Naive thymus-derived CD8-positive, alpha-beta T cell (primary cell): ENCODE data around the gene RHBDL1. TPM values are rescaled to one million over a fixed set of nuclear protein-coding genes. Genes with fewer than 3 reads are reported as not detected.

Source experiments
- ATAC-seq, 2 donors: fragments of 150-1000 bp; cut with Tn5 transposase in 1 of 2; sonication (Bioruptor Pico), chemical (Tn5 transposase) in 1 of 2; 1 replicate in 1 of 2; 2 replicates in 1 of 2; pipeline ENCODE4 v1.10.0; 2021; ENCODE audit warnings: mild to moderate bottlenecking in 2 of 2, moderate library complexity in 2 of 2
- POLR2A ChIA-PET: fragments of 350-600 bp; sonication (Branson Sonifier 250); formaldehyde crosslinking; loops from one replicate; lab custom pipeline; 2021; ENCODE audit warnings: antibody characterized with exemption; lab: Charles Lee
- DNase-seq, 10 donors: peaks; one replicate each; pipeline versions ENCODE4 v3.0.0 to v3.0.0-alpha.2; 2020 to 2022
- H3K27ac Mint-ChIP-seq, 10 donors: one replicate each; pipeline ENCODE4 v1.8.0; 2020 to 2022; ENCODE audit warnings: mild to moderate bottlenecking in 10 of 10, mixed read lengths in 10 of 10, moderate library complexity in 4 of 10, inconsistent platforms in 1 of 10
- H3K27me3 Mint-ChIP-seq, 5 donors: one replicate each; pipeline ENCODE4 v1.8.0; 2021 to 2022; ENCODE audit warnings: mixed read lengths in 5 of 5
- H3K36me3 Mint-ChIP-seq, 3 donors: one replicate each; pipeline ENCODE4 v1.8.0; 2020 to 2022; ENCODE audit warnings: mixed read lengths in 3 of 3, mild to moderate bottlenecking in 2 of 3, inconsistent platforms in 1 of 3
- H3K4me1 Mint-ChIP-seq, 4 donors: one replicate each; pipeline ENCODE4 v1.8.0; 2021 to 2022; ENCODE audit warnings: mixed read lengths in 4 of 4
- H3K4me3 Mint-ChIP-seq, 10 donors: one replicate each; pipeline ENCODE4 v1.8.0; 2020 to 2022; ENCODE audit warnings: mild to moderate bottlenecking in 10 of 10, mixed read lengths in 10 of 10, moderate library complexity in 6 of 10, inconsistent platforms in 1 of 10
- H3K9me3 Mint-ChIP-seq, 9 donors: one replicate each; pipeline ENCODE4 v1.8.0; 2020 to 2022; ENCODE audit warnings: mixed read lengths in 9 of 9, mild to moderate bottlenecking in 3 of 9, inconsistent platforms in 1 of 9, moderate library complexity in 1 of 9
- polyA plus RNA-seq, 3 donors: library from polyadenylated mRNA; unstranded; fragments of 300-500 nt; fragmentation: Illumina TruSeq; gene quantifications; one replicate each; pipeline ENCODE4 v1.2.3, GENCODE V29; 2021
- total RNA-seq, 8 experiments: library from RNA in 2 of 8; stranded (reverse) in 2 of 8; gene quantifications; one replicate each; pipeline ENCODE4 v1.2.3 and lab custom pipeline; 2021 to 2026

Gene RHBDL1
- total and polyA plus RNA-seq, 5 experiments from 2014 or later: 1.3 to 1.4 TPM; not detected in 3

DNA sequence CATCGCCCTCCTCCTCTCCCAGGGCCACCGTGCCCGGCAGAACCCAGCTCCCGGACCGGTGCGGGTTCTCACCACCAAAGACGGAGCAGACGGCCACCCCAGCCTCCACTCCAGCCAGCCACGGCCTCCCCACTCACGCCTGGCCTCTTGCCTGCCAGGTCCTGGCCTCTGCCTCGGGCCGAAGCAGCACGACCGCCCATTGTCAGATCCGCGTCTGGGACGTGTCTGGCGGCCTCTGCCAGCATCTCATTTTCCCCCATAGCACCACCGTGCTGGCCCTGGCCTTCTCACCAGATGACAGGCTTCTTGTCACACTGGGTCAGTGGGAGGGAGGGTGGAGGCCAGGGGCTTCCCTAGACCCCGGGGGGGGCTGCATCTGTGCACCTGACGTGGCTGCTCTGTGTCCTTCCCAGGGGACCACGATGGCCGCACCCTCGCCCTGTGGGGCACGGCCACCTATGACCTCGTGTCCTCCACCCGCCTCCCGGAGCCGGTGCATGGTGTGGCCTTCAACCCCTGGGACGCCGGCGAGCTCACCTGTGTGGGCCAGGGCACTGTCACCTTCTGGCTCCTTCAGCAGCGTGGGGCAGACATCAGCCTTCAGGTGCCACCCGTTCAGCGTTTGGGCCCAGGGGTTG, 14.2 kb upstream of the RHBDL1 start:
- DNase-seq (no peak), ATAC-seq (no peak)
- H3K27ac Mint-ChIP-seq: peak overlapping the region in 1 of 10 donors; percentile 69
- no peaks in the 10 kb centered on the region for H3K27me3 Mint-ChIP-seq
- no peaks in the 10 kb centered on the region for H3K36me3 Mint-ChIP-seq
- H3K4me1 Mint-ChIP-seq: peaks cover 2 to 7% (median 6%) of the 10 kb centered on the region in 4 donors
- POLR2A ChIA-PET: interaction anchor here (1.3 to 1.8 kb wide), 2 partner anchors 25 to 34 kb away, joined by 3 to 6 read pairs; partner anchors contain the start of gene METTL26
- no peaks in the 10 kb centered on the region for H3K9me3 Mint-ChIP-seq
- peak overlapping the region in 2 of 10 donors; percentile 30 to 31 for H3K4me3 Mint-ChIP-seq

DNA sequence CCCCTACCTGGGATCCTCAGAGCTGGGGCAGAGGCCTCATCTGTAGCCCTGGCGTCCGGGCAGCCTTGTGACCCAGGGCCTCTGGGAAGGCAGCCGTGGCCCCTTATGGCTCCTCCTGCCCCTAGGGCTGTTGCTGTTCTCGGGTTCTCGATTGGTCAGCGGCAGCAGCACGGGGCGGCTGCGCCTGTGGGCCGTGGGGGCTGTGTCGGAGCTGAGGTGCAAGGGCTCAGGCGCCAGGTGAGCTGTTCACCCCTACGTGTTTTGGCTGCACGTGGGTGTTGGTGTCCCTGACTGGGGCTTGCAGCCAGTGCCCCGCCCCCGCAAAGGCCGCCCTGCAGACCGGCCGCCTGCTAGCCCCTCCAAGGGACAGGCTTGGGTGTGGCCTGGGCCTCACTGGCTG, 13.4 kb upstream of the RHBDL1 start:
- no peak for ATAC-seq
- Mint-ChIP-seq H3K4me3 (no peak overlapping the region), H3K27ac (no peak overlapping the region), H3K36me3 (no peaks in the 10 kb centered on the region), H3K4me1 (peaks cover 2 to 8% (median 7%) of the 10 kb centered on the region in 4 donors), H3K9me3 (no peaks in the 10 kb centered on the region), H3K27me3 (no peaks in the 10 kb centered on the region)
- DNase-seq: no peak
- POLR2A ChIA-PET: interaction anchor here (1.3 to 1.8 kb wide), 3 partner anchors 13 to 33 kb away, joined by 3 to 6 read pairs (median 3); partner anchors contain the start of genes METTL26 and WDR90

DNA sequence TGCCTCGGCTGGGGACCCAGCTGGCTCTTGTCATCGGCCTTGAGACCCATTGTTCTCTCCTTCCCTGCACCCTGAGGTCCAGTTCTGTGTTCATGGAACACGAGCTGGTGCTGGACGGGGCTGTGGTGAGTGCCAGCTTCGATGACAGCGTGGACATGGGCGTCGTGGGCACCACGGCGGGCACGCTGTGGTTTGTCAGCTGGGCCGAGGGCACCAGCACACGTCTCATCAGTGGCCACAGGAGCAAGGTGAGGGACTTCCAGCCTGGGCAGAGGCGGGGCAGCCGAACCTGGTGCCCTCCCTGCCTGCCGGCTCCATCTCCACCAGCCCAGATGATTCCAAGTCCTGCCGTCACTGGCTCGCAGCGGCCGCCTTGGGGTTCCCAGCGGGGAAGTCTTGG, 12.9 kb upstream of the RHBDL1 start:
- Mint-ChIP-seq H3K4me1 (peaks cover 2 to 12% (median 10%) of the 10 kb centered on the region in 4 donors), H3K27me3 (no peaks in the 10 kb centered on the region), H3K4me3 (no peak overlapping the region), H3K27ac (no peak overlapping the region), H3K9me3 (no peaks in the 10 kb centered on the region), H3K36me3 (no peaks in the 10 kb centered on the region)
- ATAC-seq (no peak), DNase-seq (no peak)
- POLR2A ChIA-PET: interaction anchor here (1.3 to 1.8 kb wide), 2 partner anchors 13 to 33 kb away, joined by 3 to 6 read pairs; partner anchors contain the start of gene WDR90

DNA sequence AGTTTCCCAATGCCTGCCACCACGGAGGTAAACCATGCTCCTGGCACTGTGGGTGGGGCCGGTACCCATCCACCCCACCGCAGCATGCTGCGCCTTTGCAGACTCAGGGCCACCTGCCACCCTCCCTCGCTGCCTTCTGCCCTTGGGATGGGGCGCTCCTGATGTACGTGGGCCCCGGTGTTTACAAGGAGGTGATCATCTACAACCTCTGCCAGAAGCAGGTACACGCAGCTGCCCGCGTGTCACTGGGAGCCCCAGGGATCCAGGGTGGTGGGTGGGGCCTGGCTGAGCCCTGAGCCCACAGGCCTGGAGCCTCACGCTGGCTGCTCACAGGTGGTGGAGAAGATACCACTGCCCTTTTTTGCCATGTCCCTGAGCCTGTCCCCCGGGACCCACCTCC, 8.9 kb upstream of the RHBDL1 start:
- DNase-seq: no peak
- H3K36me3 Mint-ChIP-seq: peaks cover 0 to 5% (median 0%) of the 10 kb centered on the region in 3 donors
- ATAC-seq: no peak
- POLR2A ChIA-PET: interaction anchor here (0.8 to 7.9 kb wide), 4 partner anchors 14 to 29 kb away, joined by 4 to 95 read pairs (median 9); partner anchors contain the start of genes JMJD8, STUB1, WDR24 and WDR90
- no peak overlapping the region for H3K4me3 Mint-ChIP-seq
- H3K4me1 Mint-ChIP-seq: peaks cover 0 to 16% (median 11%) of the 10 kb centered on the region in 4 donors
- no peaks in the 10 kb centered on the region for H3K27me3 Mint-ChIP-seq
- peak overlapping the region in 1 of 10 donors; percentile 58 for H3K27ac Mint-ChIP-seq
- no peaks in the 10 kb centered on the region for H3K9me3 Mint-ChIP-seq

DNA sequence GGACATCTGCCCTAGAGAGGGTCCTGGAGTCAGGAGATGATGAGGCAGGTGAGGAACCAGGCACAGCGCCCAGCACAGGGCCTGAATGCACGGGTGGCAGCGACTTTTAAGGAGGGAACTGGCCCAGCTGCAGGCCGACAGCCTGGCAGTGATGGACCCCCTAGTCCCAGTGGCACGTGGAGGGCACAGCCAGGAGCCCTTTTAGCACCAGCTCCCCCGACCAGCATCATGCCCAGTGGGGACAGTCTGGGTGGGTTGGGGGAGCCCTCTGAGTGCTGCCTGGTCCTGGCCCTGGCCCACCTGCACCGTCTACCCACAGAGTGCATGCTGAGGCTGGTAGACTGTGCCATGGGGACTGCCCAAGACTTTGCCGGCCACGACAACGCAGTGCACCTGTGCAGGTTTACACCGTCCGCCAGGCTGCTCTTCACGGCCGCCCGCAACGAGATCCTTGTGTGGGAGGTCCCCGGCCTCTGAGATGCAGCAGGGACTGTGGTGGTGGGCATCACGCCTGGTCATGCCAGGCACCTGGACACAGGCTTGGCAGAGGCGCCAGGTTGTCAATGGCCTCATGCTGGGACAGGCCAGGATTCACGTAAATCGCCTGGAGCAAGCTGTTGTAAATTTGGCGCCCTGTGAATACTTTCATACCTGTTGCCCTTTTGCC, 8.2 kb upstream of the RHBDL1 start:
- Mint-ChIP-seq H3K27me3 (no peaks in the 10 kb centered on the region), H3K9me3 (no peaks in the 10 kb centered on the region), H3K4me3 (peak overlapping the region; percentile 65 to 87 (median 80)), H3K4me1 (peaks cover 0 to 16% (median 11%) of the 10 kb centered on the region in 4 donors), H3K27ac (peak overlapping the region in 9 of 10 donors; percentile 79 to 96 (median 87)), H3K36me3 (peaks cover 0 to 9% (median 0%) of the 10 kb centered on the region in 3 donors)
- DNase-seq (no peak), ATAC-seq (no peak)
- POLR2A ChIA-PET: interaction anchor here (0.6 to 7.9 kb wide), 11 partner anchors 10 to 53 kb away, joined by 3 to 95 read pairs (median 4); partner anchors contain the start of genes JMJD8, METTL26, STUB1 and WDR24

DNA sequence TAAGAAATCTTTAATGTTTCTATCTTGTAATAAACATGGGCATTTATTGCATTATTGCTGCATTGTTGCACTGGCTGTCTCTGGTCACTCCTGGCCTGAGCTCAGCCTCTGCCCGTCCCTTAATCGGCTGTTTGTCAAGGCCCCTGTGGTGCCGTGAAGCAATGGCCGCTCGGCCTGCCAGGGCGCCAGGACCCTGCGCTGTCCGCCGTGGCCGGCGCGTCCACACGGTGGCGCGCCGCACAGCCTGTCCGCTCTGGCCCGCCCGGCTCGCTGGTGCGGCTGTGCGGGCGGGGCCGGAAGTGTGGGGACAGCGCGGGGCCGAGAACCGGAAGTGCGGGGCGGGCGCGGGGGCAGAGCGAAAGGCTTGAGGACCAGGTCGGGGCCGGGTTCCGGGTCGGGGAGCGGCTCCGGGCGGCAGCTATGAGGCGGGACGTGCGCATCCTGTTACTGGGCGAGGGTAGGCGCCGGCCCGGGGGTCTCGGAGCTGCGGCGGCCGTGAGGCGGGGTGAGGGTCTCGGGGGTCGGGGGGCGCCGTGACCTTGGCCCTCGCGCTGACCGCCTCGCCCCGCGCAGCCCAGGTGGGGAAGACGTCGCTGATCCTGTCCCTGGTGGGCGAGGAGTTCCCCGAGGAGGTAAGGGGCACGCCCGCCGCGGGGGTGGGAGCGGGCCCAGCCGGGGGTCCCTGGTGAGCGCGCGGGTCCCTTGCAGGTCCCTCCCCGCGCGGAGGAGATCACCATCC, 7.5 kb upstream of the RHBDL1 start, which contains the start of gene RHOT2:
Gene RHOT2, plus strand, starts transcription at position 353 of the 739 bp plus-strand sequence. Its CDS starts 68 bp downstream, at position 421.
- peak; percentile 79 to 92 (median 86) for DNase-seq
- H3K4me3 Mint-ChIP-seq: peak within 1 kb of the TSS; percentile 65 to 87 (median 80)

DNA sequence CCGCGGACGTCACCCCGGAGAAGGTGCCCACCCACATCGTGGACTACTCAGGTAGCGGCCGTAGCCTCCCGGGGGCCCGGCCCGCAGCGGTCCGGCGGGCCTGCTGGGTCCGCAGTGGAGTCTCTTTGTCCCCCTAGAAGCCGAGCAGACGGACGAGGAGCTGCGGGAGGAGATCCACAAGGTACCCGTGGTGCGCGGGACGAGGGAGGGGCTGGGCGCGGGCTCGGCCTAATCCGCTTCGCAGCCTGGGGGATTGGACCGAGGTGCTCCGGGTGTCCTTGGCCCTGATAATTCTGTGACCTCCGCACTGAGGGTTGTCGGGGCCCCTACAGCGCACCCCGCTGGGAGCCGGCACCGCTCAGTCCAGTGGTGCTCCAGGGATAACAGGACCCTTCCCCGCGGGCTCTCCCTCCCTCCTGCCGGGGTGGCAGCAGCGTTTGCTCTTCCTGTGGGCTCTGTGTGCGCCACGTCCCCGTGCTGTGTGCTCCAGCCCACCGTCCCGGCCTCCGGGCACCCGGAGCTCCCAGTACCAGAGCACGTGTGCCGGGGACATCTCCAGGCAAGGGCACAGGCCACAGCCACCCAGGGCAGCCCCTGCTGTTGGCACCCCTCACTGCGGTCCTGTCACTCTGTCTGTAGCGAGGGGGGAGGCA, 6.8 kb upstream of the RHBDL1 start:
- no peaks in the 10 kb centered on the region for H3K9me3 Mint-ChIP-seq
- peaks cover 0 to 19% (median 10%) of the 10 kb centered on the region in 4 donors for H3K4me1 Mint-ChIP-seq
- POLR2A ChIA-PET: interaction anchor here (1.1 to 7.9 kb wide), 8 partner anchors 12 to 71 kb away, joined by 3 to 95 read pairs (median 8); partner anchors contain the start of genes JMJD8, METTL26, STUB1 and WDR24
- DNase-seq: no peak
- peak overlapping the region in 6 of 10 donors; percentile 68 to 80 (median 70) for H3K27ac Mint-ChIP-seq
- H3K36me3 Mint-ChIP-seq: peaks cover 0 to 18% (median 0%) of the 10 kb centered on the region in 3 donors
- H3K27me3 Mint-ChIP-seq: no peaks in the 10 kb centered on the region
- H3K4me3 Mint-ChIP-seq: peak overlapping the region; percentile 56 to 85 (median 76)
- ATAC-seq: peak; percentile 11 to 14

More for the DNA sequence above, 7.5 kb upstream of the RHBDL1 start, which contains the start of gene RHOT2:
- POLR2A ChIA-PET: interaction anchor here (0.6 to 7.9 kb wide), 11 partner anchors 11 to 71 kb away, joined by 3 to 95 read pairs (median 4); partner anchors contain the start of genes JMJD8, METTL26, STUB1 and WDR24
- peak; percentile 88 to 94 for ATAC-seq
- Mint-ChIP-seq H3K36me3 (peaks cover 0 to 13% (median 0%) of the 10 kb centered on the region in 3 donors), H3K27ac (peak within 1 kb of the TSS in 9 of 10 donors; percentile 79 to 96 (median 87)), H3K4me1 (peaks cover 0 to 17% (median 11%) of the 10 kb centered on the region in 4 donors), H3K27me3 (no peaks in the 10 kb centered on the region), H3K9me3 (no peaks in the 10 kb centered on the region)

DNA sequence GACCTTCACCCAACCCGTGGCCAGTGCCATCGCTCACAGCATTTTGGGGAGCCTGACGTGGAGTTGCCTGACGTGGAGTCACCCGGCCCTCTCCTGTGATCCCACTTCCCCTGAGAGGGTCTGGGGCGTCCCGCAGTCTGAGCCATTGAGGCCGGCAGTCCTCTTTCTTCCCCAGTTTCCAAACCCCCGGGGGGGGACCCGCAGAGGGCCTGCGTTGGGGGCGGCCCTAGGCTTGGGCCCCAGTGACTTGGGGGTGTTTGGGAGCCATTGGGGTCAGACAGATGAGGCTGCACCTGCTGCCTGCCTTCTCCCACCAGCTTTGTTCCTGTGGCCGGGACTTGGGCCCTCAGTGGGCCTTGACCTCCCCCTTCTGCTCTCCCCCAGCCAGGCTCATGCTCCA, 5.8 kb upstream of the RHBDL1 start:
- Mint-ChIP-seq H3K4me3 (peak overlapping the region in 9 of 10 donors; percentile 11 to 85 (median 39)), H3K27me3 (no peaks in the 10 kb centered on the region), H3K27ac (peak overlapping the region in 4 of 10 donors; percentile 43 to 75 (median 60)), H3K36me3 (peaks cover 0 to 18% (median 0%) of the 10 kb centered on the region in 3 donors), H3K9me3 (no peaks in the 10 kb centered on the region), H3K4me1 (peaks cover 1 to 19% (median 10%) of the 10 kb centered on the region in 4 donors)
- ATAC-seq: no peak
- POLR2A ChIA-PET: interaction anchor here (1.0 to 7.9 kb wide), 3 partner anchors 11 to 33 kb away, joined by 3 to 95 read pairs (median 16); partner anchors contain the start of genes JMJD8, METTL26 and STUB1
- DNase-seq: no peak

DNA sequence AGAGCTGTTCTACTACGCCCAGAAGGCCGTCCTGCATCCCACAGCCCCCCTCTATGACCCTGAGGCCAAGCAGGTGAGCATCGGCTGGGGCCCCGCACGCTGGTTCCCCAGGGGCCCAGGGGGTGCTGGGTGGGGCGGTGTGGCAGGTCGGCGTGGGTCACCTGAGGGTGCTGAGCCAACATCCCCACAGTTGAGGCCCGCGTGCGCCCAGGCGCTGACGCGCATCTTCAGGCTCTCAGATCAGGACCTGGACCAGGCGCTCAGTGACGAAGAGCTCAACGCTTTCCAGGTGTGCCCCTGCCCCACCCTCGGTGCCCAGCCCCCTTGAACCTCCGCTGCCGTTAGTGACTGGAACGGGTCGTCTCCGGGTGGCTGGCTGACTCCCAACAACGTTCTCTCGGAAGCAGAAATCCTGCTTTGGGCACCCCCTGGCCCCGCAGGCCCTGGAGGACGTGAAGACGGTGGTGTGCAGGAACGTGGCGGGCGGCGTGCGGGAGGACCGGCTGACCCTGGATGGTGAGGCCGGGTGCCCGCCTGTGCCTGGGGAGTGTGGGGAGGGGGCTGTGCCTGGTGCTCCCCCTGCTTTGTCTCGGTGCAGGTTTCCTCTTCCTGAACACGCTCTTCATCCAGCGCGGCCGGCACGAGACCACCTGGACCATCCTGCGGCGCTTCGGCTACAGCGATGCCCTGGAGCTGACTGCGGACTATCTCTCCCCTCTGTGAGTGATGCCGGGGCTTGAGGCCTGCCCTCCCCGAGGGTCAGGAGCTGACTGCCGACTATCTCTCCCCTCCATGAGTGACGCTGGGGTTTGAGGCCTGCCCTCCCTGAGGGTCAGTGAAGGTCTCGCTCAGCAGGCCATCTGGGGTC, 4.8 kb upstream of the RHBDL1 start:
- Mint-ChIP-seq H3K9me3 (no peaks in the 10 kb centered on the region), H3K4me3 (peak overlapping the region in 4 of 10 donors; percentile 18 to 58 (median 48)), H3K4me1 (peaks cover 1 to 26% (median 16%) of the 10 kb centered on the region in 4 donors), H3K27ac (no peak overlapping the region), H3K36me3 (peaks cover 0 to 19% (median 0%) of the 10 kb centered on the region in 3 donors), H3K27me3 (no peaks in the 10 kb centered on the region)
- no peak for ATAC-seq
- POLR2A ChIA-PET: interaction anchor here (0.6 to 7.9 kb wide), 5 partner anchors 10 to 651 kb away, joined by 3 to 95 read pairs (median 4); partner anchors contain the start of genes JMJD8, METTL26, STUB1 and WDR24
- no peak for DNase-seq

DNA sequence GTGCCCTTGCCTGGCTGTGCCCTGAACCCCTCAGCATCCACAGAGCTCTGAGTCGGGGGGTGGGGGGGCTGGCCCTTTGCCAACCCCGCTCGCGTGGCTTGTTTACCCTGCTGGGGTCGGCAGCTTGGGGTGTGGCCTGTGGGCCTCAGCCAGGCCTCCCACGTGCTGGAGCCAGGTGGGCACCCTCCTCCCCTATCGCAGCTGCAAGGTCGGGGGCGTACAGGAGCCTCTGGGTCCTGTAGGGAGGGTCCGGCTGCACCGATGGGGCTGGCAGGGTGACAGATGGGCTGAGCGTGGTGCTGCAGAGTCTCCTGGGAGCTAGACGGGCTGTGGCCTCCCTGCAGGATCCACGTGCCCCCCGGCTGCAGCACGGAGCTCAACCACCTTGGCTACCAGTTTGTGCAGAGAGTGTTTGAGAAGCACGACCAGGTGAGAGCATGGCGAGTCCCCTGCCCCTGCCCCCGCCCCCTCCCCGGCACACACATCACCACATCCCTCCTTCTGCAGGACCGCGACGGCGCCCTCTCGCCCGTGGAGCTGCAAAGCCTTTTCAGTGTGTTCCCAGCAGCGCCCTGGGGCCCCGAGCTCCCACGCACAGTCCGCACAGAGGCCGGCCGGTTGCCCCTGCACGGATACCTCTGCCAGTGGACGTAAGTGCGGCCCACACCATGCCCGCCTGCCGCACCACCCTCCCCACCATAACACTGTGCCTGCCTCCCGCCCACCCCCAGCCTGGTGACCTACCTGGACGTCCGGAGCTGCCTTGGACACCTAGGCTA, 3.9 kb upstream of the RHBDL1 start:
- POLR2A ChIA-PET: interaction anchor here (0.6 to 7.9 kb wide), 3 partner anchors 9 to 650 kb away, joined by 3 to 95 read pairs (median 4); partner anchors contain the start of genes JMJD8, STUB1 and WDR24
- Mint-ChIP-seq H3K36me3 (peaks cover 0 to 19% (median 0%) of the 10 kb centered on the region in 3 donors), H3K4me3 (peak overlapping the region in 2 of 10 donors; percentile 9 to 58), H3K27ac (no peak overlapping the region), H3K9me3 (no peaks in the 10 kb centered on the region), H3K4me1 (peaks cover 1 to 27% (median 16%) of the 10 kb centered on the region in 4 donors), H3K27me3 (peaks cover 0 to 2% (median 0%) of the 10 kb centered on the region in 5 donors)
- ATAC-seq (no peak), DNase-seq (no peak)
